Fibroblast of skin of scalp (primary cell): ENCODE data around the gene ANKRD34A.
"Not testable (repeated sequence)": the region's sequence is repeated elsewhere in the genome, so short reads cannot be mapped to it uniquely, and the experiment has no call there.

Source experiments
- DNase-seq: peaks from one replicate; pipeline ENCODE4 v3.0.0-alpha.2; 2013

The ANKRD34A gene

DNA sequence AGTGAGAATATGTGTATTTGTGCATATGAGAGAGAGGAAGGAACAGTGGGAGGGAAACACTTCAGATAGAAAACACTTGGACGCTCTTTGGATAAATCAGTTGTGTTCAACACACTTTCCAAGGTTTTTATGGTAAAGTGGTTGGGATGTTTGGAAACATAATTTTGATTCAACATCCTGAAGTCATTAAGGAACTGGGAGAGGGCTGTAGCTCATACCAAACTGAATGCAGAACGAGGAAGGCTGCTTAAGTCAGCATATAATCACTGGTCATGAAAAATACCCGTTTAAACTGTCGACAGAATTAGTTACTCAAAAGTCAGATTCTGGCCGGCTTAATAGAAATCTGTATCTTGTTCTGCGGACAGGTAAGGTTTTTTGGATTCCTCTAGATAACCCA lies 21.5 kb downstream of the ANKRD34A start:
- DNase-seq, result no peak

GRCh38 chr1:145942405-145942804 lies 22.0 kb downstream of the ANKRD34A start:
- DNase-seq, result no peak

- DNase-seq, result no peak
Observed at GRCh38 chr1:145937436-145937835, 26.9 kb downstream of the ANKRD34A start.

- no peak for DNase-seq
Observed at GRCh38 chr1:145936247-145936646, 28.1 kb downstream of the ANKRD34A start.

- DNase-seq, result no peak
Observed at GRCh38 chr1:145935708-145936107, 28.7 kb downstream of the ANKRD34A start.

DNA sequence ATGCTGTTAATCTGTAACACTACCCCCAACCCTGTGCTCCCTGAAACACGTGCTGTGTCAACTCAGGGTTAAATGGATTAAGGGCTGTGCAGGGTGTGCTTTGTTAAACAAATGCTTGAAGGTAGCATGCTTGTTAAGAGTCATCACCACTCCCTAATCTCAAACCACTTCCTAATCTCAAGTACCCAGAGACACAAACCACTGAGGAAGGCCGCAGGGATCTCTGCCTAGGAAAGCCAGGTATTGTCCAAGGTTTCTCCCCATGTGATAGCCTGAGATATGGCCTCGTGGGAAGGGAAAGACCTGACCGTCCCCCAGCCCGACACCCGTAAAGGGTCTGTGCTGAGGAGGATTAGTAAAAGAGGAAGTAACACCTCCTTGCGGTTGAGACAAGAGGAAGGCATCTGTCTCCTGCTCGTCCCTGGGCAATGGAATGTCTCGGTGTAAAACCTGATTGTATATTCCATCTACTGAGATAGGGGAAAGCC lies 31.8 kb downstream of the ANKRD34A start:
- DNase-seq, result not testable (repeated sequence)

DNA sequence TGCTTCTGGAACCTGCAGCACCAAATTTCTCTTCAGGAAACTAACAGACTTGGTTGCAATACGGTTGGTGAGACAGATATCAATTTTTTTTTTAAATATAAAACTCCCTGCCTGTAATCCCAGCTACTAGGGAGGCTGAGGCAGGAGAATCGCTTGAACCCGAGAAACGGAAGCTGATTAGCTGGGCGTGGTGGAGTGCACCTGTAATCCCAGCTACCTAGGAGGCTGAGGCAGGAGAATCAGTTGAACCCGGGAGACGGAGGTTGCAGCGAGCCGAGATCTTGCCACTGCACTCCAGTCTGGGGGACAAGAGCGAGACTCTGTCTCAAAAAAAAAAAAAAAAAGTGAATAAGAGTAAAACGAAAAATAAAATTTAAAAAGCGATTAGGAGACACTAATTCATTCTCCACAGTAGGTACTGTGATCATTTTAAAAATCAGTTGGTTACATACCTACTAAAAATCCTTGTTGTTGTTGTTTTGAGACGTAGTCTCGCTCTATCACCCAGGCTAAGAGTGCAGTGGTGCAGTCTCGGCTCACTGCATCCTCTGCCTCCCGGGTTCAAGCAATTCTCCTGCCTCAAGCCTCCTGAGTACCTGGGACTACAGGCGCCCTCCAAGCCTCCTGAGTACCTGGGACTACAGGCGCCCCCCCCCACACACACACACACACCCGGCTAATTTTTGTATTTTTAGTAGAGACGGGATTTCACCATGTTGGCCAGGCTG lies 36.3 kb downstream of the ANKRD34A start:
- no peak for DNase-seq

DNA sequence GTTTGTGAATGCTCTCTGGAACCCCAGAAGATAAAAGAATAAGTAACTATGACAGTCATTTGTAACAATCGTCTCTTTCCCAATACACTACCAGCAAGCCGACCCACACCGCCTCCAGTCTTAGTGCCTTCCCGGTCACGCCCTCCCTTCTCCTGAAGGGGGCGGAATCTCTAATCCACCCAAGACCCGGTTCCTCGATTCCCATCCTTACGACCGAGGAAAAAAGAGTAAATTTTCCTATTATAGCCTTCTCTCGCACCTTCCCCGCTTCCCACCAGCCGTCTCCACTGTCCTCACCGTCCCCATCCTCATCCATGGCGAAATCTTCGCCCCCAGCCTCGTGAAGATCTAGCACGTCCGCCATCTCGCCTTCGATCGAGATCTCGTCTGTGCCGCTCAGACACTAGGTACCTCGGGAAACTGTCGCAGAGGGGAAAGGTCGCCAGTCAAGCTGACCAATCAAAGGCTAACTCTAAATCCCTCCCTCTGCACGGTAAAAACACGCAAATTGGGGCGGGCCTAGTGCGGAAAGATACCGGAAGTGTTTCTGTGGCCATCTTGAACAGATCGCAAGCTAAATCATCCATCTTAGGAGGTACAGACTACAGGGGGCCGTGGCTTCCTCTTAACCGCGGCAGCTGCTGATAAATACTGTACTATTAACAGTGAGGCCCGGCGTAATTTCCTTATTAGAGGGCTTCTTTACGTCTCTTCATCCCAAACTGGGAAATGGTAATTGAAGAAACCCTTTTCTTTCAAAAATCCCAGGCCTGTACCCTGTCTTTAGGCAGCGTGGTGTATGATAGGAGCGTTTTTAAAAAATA lies 37.1 kb downstream of the ANKRD34A start, which contains the start of gene RBM8A:
Gene RBM8A (minus strand): TSS at position 422 of the 824 bp plus-strand sequence. CDS start 58 bp downstream, at position 364.
- peak; percentile 99 for DNase-seq

- peak; percentile 9 for DNase-seq
Observed at GRCh38 chr1:145926686-145927062, 37.7 kb downstream of the ANKRD34A start.

DNA sequence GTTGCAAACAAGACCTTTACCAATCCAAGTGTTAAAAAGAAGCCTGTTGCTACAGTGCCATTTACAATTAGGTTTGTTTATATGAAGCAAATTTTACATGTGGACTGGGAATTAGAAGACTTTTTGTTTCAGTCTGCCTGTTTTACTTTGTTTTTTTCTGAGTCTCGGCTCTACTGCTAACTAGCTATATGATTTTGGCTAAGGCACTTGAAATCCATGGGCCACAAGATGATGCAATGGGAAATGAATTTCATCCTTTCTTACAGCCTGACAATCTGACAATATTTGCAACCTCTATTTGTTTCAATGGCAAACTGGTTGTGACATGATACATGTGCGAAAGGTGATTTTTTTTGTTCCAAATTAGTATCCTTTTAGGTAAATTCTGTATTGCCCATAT lies 42.1 kb downstream of the ANKRD34A start:
- peak; percentile 22 for DNase-seq

GRCh38 chr1:145920297-145920696 lies 44.1 kb downstream of the ANKRD34A start:
- not testable (repeated sequence) for DNase-seq

DNA sequence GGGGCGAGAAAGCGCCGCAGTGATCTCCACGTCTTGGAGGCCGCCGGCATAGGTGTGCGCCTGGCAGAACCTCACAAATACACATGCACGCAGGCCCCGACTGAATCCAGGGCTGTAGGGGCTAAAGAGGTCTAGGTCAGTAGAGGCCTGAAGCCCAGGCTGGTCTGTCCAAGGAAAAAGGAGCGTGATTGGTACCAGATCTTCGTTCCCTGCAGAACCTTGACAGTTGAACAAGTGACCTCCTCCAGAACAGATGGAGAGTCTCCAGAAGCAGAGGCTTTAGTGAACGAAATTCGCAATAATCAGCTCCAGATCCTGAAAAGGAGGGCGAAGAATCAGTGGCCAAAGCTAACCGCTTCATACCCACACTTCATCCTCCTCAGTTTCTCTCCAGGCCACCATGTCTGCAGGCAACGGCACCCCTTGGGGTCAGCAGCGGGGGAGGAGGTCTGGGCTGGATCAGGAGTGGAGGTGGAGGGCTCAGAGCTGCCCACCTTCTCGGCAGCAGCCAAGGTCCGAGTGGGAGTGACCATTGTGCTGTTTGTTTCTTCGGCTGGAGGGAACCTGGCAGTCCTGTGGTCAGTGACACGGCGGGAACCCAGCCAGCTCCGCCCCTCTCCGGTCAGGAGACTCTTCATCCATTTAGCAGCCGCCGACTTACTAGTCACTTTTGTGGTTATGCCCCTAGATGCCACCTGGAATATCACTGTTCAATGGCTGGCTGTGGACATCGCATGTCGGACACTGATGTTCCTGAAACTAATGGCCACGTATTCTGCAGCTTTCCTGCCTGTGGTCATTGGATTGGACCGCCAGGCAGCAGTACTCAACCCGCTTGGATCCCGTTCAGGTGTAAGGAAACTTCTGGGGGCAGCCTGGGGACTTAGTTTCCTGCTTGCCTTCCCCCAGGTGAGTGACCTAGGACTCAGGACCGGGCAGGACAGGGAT lies 45.1 kb downstream of the ANKRD34A start:
- DNase-seq, result no peak

- DNase-seq, result peak; percentile 86
Observed at GRCh38 chr1:145918144-145918991, 46.0 kb downstream of the ANKRD34A start, which contains the start of gene PEX11B. TSS of gene PEX11B (minus strand) at chr1:145918717. CDS start at chr1:145918688, 29 bp downstream.

GRCh38 chr1:145917595-145917994 lies 46.8 kb downstream of the ANKRD34A start:
- DNase-seq, result no peak

DNA sequence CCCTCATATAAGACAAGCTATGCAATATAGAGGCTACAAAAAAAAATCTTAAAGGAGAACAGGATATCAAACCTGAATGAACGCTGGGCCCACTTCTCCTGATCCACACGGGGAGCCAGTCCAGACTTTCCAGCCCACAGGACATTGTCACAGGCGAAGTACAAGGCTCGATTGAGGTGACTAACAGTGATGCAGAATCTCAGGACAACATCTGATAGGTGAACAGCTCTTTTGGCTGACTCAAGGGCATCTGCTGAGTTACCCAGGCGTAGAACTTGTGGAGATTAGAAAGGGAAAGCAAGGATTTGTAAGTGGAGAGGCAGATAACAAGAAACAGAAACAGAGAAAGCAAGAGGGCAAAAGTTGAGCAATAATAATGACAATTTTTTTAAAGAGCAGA lies 47.6 kb downstream of the ANKRD34A start:
- no peak for DNase-seq

- no peak for DNase-seq
Observed at GRCh38 chr1:145912128-145912641, 52.2 kb downstream of the ANKRD34A start.
